NCI-H345 (cell line): Measurements from ENCODE around the gene PNPLA7.
A peak's percentile ranks its signal among the peaks of the same experiment; 100 is the strongest.
"Not testable (repeated sequence)": the region's sequence is repeated elsewhere in the genome, so short reads cannot be mapped to it uniquely, and the experiment has no call there.

Experiments
- DNase-seq: peaks from one replicate; lab custom pipeline; 2025; lab: John Stamatoyannopoulos, UW

The PNPLA7 gene

GRCh38 chr9:137550231-137550621, at the start of gene PNPLA7:
TSS of gene PNPLA7 (minus strand) at chr9:137550402. CDS start at chr9:137550197, 205 bp downstream.
- peak; percentile 81 for DNase-seq

- DNase-seq: no peak
These were observed 48.7 kb upstream of the PNPLA7 start for GRCh38 chr9:137598943-137599342.

- DNase-seq: not testable (repeated sequence)
These were observed 46.4 kb upstream of the PNPLA7 start for GRCh38 chr9:137596577-137596976.

- no peak for DNase-seq
These were observed 43.0 kb upstream of the PNPLA7 start for GRCh38 chr9:137593176-137593575.

- DNase-seq: peak; percentile 16
These were observed 42.6 kb upstream of the PNPLA7 start for GRCh38 chr9:137592767-137593166.

- peak; percentile 93 for DNase-seq
These were observed 40.5 kb upstream of the PNPLA7 start, which contains the start of gene ZMYND19 for GRCh38 chr9:137590469-137591383. TSS of gene ZMYND19 (minus strand) at chr9:137590512. CDS start at chr9:137590263, 249 bp downstream.

- no peak for DNase-seq
These were observed 39.9 kb upstream of the PNPLA7 start for GRCh38 chr9:137590123-137590468.

GRCh38 chr9:137589441-137590122, 39.4 kb upstream of the PNPLA7 start:
- no peak for DNase-seq

GRCh38 chr9:137588891-137589290, 38.7 kb upstream of the PNPLA7 start:
- no peak for DNase-seq

- DNase-seq: no peak
These were observed 38.1 kb upstream of the PNPLA7 start for GRCh38 chr9:137588311-137588710.

GRCh38 chr9:137586854-137587253, 36.7 kb upstream of the PNPLA7 start:
- DNase-seq: no peak

GRCh38 chr9:137583957-137584356, 33.8 kb upstream of the PNPLA7 start:
- DNase-seq: no peak

GRCh38 chr9:137583347-137583746, 33.1 kb upstream of the PNPLA7 start:
- no peak for DNase-seq

GRCh38 chr9:137582286-137582860, 32.2 kb upstream of the PNPLA7 start:
- no peak for DNase-seq

GRCh38 chr9:137581361-137582285, 31.4 kb upstream of the PNPLA7 start:
- DNase-seq: no peak

GRCh38 chr9:137580954-137581322, 30.7 kb upstream of the PNPLA7 start:
- DNase-seq: no peak

- peak; percentile 14 for DNase-seq
These were observed 30.2 kb upstream of the PNPLA7 start for GRCh38 chr9:137580209-137580953.

GRCh38 chr9:137579259-137579604, 29.0 kb upstream of the PNPLA7 start:
- no peak for DNase-seq

- peak; percentile 94 for DNase-seq
These were observed 28.5 kb upstream of the PNPLA7 start, which contains the start of gene DPH7 for GRCh38 chr9:137578518-137579258. TSS of gene DPH7 (minus strand) at chr9:137578925. CDS start at chr9:137578777, 148 bp downstream.

GRCh38 chr9:137575716-137576411, 25.7 kb upstream of the PNPLA7 start:
- no peak for DNase-seq
